GM12872 (cell line): ENCODE results near the gene ROMO1.

Experiments
- TF ChIP-seq, protein P1 (sequence below): IDR thresholded peaks from 3 replicates; pipeline ENCODE4 v1.5.1; 2011; ENCODE audit warnings: low read depth, mild to moderate bottlenecking, low read length, moderate library complexity; ENCODE audit not compliant: insufficient read depth

The ROMO1 gene

DNA sequence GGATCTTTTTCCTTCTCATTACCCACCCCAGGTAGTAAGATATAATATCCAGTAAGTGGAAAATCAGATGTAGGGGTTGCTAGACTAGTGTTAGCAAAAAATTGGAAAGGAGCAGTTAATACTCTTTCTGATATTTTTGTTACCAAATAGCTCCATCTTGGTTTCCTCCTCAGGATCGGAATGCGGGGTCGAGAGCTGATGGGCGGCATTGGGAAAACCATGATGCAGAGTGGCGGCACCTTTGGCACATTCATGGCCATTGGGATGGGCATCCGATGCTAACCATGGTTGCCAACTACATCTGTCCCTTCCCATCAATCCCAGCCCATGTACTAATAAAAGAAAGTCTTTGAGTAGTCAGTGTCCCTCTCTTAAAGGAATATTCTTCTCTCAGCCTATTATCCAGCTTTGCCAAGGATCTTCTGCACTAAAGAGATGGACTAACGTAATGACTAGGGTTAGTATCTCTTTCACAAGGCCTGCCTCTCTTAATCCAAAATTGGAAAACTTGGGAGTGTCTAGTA lies 1.5 kb downstream of the ROMO1 start:
- TF ChIP-seq, protein P1, sequence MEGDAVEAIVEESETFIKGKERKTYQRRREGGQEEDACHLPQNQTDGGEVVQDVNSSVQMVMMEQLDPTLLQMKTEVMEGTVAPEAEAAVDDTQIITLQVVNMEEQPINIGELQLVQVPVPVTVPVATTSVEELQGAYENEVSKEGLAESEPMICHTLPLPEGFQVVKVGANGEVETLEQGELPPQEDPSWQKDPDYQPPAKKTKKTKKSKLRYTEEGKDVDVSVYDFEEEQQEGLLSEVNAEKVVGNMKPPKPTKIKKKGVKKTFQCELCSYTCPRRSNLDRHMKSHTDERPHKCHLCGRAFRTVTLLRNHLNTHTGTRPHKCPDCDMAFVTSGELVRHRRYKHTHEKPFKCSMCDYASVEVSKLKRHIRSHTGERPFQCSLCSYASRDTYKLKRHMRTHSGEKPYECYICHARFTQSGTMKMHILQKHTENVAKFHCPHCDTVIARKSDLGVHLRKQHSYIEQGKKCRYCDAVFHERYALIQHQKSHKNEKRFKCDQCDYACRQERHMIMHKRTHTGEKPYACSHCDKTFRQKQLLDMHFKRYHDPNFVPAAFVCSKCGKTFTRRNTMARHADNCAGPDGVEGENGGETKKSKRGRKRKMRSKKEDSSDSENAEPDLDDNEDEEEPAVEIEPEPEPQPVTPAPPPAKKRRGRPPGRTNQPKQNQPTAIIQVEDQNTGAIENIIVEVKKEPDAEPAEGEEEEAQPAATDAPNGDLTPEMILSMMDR: no peak

DNA sequence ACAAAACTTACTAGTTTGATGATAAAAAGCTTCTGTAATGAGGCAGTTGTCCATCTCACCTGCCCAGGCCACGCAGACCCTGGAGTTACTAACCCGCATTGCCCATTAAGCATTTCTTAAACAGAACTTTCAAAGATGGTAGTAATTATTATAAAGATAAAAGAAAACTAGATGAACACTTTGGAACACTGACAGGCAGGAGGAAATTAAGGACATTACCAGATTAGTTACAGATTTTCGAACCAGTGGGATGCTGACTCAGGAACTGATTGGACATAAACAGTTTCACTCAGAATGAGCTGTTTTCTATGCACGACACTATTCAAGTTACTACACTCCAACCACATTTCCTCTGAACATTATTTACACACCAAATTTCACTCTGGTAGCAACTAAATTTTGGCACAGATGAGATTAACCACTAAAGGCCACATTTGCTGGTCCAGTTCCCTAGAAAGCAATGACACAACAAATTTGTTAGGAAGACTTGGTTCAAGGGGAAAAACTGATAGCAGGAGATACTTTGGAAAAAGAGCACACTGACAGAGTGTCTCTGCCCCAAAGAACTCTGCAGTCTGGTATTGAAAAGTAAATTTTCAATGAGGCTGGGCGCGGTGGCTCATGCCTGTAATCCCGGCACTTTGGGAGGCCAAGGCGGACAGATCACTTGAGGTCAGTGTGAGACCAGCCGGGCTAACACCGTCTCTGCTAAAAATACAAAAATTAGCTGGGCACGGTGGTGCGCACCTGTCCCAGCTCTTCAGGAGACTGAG lies 3.0 kb downstream of the ROMO1 start:
- TF ChIP-seq, protein P1: no peak

DNA sequence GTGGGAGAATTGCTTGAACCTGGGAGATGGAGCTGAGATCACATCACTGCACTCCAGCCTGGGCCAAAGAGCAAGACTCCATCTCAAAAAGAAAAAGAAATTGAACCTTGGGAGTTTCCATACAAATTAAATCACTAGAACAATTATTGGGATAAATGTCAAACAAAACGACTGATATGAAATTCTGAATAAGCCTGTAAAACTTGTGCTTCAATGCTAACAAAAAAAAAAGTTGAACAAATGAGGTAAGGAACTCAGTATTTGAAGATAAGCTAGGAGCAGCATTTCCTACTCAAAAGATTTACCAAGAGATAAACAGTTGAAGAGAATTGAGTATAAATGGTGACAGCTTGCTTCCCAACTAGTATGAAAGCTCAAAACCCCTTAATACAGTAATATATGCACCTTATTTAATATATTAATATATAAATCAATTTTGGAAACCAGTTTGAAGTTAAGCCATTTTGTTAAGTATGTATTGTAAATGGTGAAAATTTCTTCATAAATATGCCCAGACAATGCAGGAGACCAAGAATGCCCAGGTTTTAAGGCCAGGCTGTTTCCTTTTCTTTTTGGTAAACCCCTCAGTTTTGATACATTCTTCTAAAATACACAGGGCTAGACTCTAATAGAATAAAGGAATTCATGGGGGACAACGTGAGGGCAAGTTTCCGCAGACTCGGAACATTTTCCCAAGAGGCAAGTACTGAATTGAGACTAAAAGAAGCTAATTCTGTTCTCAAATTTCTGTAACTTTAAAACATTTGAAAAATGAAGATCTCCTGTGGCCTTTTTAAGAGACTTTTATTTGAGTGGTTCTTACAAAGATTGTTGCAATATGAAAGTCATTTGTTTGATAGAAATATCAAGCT lies 3.9 kb downstream of the ROMO1 start:
- TF ChIP-seq, protein P1: no peak

DNA sequence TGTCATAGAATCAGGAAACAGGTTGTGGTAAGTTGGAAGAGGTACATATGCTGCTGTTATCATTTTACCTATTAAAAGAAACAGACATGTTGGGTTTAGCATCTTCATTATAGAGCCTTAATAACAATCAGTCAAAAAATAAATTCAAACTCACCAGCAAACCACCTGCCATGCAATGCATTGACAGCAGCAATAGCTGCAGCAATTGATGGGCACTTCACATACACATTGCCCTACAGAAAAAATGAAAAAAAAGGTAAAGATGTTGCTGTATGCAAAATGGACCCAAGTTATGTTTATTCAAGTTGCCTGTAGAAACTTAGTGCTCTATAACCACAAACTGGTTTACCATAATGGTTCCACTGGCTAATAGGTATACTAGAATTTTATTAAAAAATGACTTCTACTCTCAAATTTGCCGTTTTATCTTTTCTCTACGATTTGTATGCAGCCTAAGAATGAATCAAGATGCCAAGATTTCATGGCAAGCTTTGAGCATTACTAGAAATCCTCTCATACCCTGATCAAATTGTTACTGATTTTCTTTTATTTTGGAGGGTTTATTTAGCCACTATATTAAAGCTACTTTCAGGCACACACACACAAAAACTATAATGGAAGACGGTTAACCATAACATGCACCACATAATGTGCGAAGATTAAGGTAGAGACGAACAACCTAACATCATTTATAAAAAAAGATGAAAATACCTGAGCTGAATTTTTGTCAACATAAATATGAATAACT lies 5.5 kb downstream of the ROMO1 start:
- TF ChIP-seq, protein P1: no peak

DNA sequence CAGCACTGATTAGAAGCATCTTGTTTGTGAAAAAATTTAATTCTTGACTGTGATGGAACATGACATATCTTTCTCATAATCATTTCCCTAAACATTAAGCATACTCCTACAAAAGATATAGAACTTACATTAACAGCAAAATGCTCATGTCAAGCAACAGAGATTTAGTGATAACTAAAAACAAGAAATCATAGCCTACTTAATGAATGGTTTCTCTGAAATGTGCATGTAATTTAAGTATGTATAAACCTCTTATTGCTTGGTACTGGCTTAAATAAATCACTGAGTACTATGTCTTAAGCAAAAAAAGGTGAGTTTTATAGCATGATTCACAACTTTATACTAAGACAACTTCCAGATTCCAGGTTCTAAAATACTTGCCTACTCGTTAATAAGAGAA lies 9.3 kb downstream of the ROMO1 start:
- TF ChIP-seq, protein P1: no peak

DNA sequence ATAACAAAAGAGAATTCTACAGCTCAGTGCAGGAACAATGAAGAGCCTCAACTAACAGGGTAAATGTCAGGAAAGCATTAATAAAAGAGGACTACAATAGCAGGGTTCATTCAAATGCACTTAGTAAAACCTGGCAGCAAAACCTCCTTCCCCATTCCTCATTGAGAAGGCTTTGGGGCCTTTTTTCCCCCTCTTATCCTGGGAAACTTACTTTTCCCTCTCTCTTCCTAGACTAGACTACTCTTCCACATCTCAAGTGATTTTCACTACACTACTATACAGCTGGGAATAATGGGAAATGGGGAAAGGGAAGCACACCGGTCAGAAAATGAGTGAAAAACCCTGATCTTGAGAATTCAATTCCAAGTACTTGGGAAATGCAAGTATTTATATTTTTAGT lies 10.1 kb downstream of the ROMO1 start:
- TF ChIP-seq, protein P1: no peak

DNA sequence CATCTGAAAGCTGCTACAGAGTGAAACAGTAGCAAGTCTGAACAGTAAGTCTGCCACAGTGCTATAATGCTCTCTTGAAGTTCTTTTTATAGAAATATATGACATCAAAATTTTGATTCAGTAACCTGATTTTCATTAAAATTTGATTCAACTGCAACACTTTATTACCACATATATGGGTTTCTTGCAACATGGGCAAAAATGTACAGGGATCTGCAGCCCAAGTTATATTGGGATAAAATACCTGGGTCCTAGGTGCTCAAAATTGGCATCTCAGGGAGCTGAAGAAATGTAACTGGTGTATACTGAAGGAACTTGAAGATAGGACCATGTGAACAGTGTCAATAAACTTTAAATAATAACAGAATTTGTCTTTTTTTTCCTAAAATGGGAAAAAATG lies 10.8 kb downstream of the ROMO1 start:
- TF ChIP-seq, protein P1: no peak
